Loucy (cell line): ENCODE measurements around the gene SERPINB12.

Experiments used
- H2AFZ ChIP-seq: fragments of 200-600 bp; sonication (generic); 2 replicates; pipeline ENCODE4 v1.6.0; 2016; ENCODE audit warnings: antibody characterized with exemption, mild to moderate bottlenecking, low read length, moderate library complexity
- H3F3A ChIP-seq: fragments of 200-600 bp; 2 replicates; pipeline ENCODE4 v1.6.0; 2016; ENCODE audit warnings: antibody characterized with exemption, low read depth, mild to moderate bottlenecking
- H3K27me3 ChIP-seq: fragments of 200-600 bp; sonication (generic); 2 replicates; pipeline ENCODE4 v1.6.1; 2014; ENCODE audit warnings: low read length, mild to moderate bottlenecking; ENCODE audit not compliant: insufficient read depth, poor library complexity, severe bottlenecking
- H3K36me3 ChIP-seq: fragments of 200-600 bp; sonication (generic); 2 replicates; pipeline ENCODE4 v1.6.1; 2016; ENCODE audit warnings: low read length; ENCODE audit not compliant: insufficient read depth
- H3K4me1 ChIP-seq: fragments of 200-600 bp; sonication (generic); 2 replicates; pipeline ENCODE4 v1.5.1; 2014; ENCODE audit warnings: low read length, mild to moderate bottlenecking; ENCODE audit not compliant: insufficient read depth, poor library complexity, severe bottlenecking
- H3K4me2 ChIP-seq: fragments of 200-600 bp; sonication (generic); 2 replicates; pipeline ENCODE4 v1.6.0; 2014; ENCODE audit warnings: antibody characterized with exemption, low read length, low read depth, mild to moderate bottlenecking; ENCODE audit not compliant: poor library complexity, severe bottlenecking
- H3K4me3 ChIP-seq: fragments of 200-600 bp; sonication (generic); 2 replicates; pipeline ENCODE4 v1.5.1; 2014; ENCODE audit warnings: low read length, mild to moderate bottlenecking, mixed read lengths; ENCODE audit not compliant: poor library complexity, severe bottlenecking
- H3K79me2 ChIP-seq: fragments of 200-600 bp; sonication (generic); 2 replicates; pipeline ENCODE4 v1.6.1; 2014; ENCODE audit warnings: low read length; ENCODE audit not compliant: insufficient read depth
- H3K9ac ChIP-seq: fragments of 200-600 bp; sonication (generic); 2 replicates; pipeline ENCODE4 v1.6.0; 2014; ENCODE audit warnings: mild to moderate bottlenecking, low read depth, low read length, moderate library complexity; ENCODE audit not compliant: poor library complexity, severe bottlenecking
- H3K9me2 ChIP-seq: fragments of 200-600 bp; sonication (generic); replicated peaks from 2 replicates; pipeline ENCODE4 v1.6.1; 2016; ENCODE audit warnings: low read depth, low read length, mixed read lengths
- H3K9me3 ChIP-seq: fragments of 200-600 bp; sonication (generic); 2 replicates; pipeline ENCODE4 v1.6.1; 2014; ENCODE audit warnings: mild to moderate bottlenecking, antibody characterized with exemption, low read length, low read depth; ENCODE audit not compliant: insufficient read depth
- H4K20me1 ChIP-seq: fragments of 200-600 bp; sonication (generic); 2 replicates; pipeline ENCODE4 v1.6.0; 2014; ENCODE audit warnings: antibody characterized with exemption, low read length, mild to moderate bottlenecking; ENCODE audit not compliant: insufficient read depth, poor library complexity, severe bottlenecking
- EZH2phosphoT487 ChIP-seq: fragments of 200-600 bp; IDR thresholded peaks from 2 replicates; pipeline ENCODE4 v1.6.1; 2018; ENCODE audit warnings: antibody characterized with exemption, mild to moderate bottlenecking, moderate library complexity, borderline replicate concordance
- TF ChIP-seq, protein P1 (sequence below): fragments of 200-600 bp; sonication (generic); conservative IDR thresholded peaks from 2 replicates; pipeline ENCODE4 v1.5.1; 2014; ENCODE audit warnings: mild to moderate bottlenecking, antibody characterized with exemption, low read length

SERPINB12 gene

DNA sequence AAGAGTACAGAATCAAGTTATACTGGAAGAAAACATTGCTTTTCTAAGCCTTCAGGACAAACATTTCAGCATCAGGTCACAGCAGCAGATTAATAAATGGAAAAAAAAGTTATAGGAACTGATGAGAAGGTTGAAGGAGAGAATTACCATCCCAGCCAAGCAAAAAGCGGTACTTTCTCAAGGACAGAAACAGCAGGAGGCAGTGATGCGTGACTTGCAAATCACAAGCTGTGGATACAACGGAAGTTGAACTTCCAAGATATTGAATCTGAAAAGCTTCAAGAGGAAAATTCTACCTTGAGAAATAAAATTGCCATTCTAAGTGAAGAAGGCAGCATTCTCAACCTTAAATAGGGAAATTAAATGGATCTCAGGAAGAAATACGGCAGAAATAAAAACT lies 18.5 kb upstream of the SERPINB12 start:
- no peak overlapping the region for H3K4me3 ChIP-seq

DNA sequence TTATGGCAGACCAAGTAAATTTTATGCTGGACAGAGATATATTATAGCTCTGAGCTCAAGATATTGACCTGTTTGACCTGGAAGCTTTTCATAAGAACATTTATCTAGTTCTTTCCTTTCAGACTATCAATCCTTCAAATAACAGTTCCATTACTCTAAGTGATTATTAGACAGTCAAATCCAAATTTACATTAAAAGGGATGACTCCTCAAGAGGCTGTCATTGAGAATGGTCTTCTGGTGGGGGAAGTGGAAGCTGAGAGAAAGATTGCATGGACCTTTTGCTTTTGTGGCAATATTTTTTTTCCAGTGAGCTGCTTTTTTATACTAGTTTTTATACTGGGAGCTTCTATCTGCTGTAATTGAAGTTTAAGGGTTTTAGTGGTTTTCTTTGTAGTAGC lies 14.9 kb upstream of the SERPINB12 start:
- H3K4me3 ChIP-seq = no peak overlapping the region
- no peaks in the 10 kb centered on the region for H3K27me3 ChIP-seq
- H2AFZ ChIP-seq = no peak overlapping the region
- H4K20me1 ChIP-seq = no peaks in the 10 kb centered on the region
- H3K4me1 ChIP-seq = no peaks in the 10 kb centered on the region
- no peaks in the 10 kb centered on the region for H3F3A ChIP-seq
- H3K4me2 ChIP-seq = no peak overlapping the region
- H3K79me2 ChIP-seq = no peaks in the 10 kb centered on the region
- no peaks in the 10 kb centered on the region for H3K9me3 ChIP-seq
- no peak overlapping the region for H3K9ac ChIP-seq
- TF ChIP-seq, protein P1, sequence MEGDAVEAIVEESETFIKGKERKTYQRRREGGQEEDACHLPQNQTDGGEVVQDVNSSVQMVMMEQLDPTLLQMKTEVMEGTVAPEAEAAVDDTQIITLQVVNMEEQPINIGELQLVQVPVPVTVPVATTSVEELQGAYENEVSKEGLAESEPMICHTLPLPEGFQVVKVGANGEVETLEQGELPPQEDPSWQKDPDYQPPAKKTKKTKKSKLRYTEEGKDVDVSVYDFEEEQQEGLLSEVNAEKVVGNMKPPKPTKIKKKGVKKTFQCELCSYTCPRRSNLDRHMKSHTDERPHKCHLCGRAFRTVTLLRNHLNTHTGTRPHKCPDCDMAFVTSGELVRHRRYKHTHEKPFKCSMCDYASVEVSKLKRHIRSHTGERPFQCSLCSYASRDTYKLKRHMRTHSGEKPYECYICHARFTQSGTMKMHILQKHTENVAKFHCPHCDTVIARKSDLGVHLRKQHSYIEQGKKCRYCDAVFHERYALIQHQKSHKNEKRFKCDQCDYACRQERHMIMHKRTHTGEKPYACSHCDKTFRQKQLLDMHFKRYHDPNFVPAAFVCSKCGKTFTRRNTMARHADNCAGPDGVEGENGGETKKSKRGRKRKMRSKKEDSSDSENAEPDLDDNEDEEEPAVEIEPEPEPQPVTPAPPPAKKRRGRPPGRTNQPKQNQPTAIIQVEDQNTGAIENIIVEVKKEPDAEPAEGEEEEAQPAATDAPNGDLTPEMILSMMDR = no peak
- no peak for TF ChIP-seq EZH2phosphoT487
- H3K9me2 ChIP-seq = no peaks in the 10 kb centered on the region
- H3K36me3 ChIP-seq = no peaks in the 10 kb centered on the region

More for the DNA sequence above, 18.5 kb upstream of the SERPINB12 start:
- no peaks in the 10 kb centered on the region for H3K36me3 ChIP-seq
- no peaks in the 10 kb centered on the region for H3F3A ChIP-seq
- H3K9me2 ChIP-seq = no peaks in the 10 kb centered on the region
- TF ChIP-seq EZH2phosphoT487 = no peak
- TF ChIP-seq, protein P1 = no peak
- no peak overlapping the region for H3K4me2 ChIP-seq
- no peaks in the 10 kb centered on the region for H3K27me3 ChIP-seq
- no peaks in the 10 kb centered on the region for H3K4me1 ChIP-seq
- no peak overlapping the region for H3K9ac ChIP-seq
- H3K9me3 ChIP-seq = no peaks in the 10 kb centered on the region
- no peaks in the 10 kb centered on the region for H3K79me2 ChIP-seq
- H4K20me1 ChIP-seq = no peaks in the 10 kb centered on the region
- no peak overlapping the region for H2AFZ ChIP-seq

DNA sequence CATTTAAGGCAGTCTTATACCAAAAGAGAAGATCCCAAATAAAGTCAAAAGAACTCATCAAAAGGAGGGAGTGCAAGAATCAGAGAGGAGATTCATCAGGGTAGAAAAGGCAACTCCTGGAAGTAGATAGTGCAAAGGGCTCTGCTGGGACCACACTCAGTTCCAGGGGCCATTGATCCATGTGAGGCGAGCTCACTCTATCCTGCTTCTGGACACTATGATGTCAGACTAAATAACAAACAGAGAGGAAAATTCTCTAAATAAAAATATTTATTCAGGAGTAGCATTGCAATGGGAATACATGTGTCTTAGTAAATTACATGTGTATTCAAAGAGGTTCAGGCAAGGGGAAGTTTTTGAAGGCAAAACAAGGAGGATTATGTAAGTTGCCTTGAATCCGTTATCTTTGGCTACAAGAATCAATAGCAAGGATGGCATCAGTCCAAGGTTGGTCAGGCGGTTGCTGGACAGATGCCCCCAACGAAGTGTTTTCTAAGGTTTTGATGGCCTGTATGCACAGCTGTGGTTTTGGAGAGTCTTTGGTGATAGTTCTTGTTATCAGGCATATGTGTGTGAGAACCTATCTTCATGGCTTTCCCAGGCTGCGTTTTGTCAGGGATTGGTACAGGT lies 13.2 kb upstream of the SERPINB12 start:
- H3K4me1 ChIP-seq = no peaks in the 10 kb centered on the region
- H3K36me3 ChIP-seq = no peaks in the 10 kb centered on the region
- no peaks in the 10 kb centered on the region for H3F3A ChIP-seq
- no peak overlapping the region for H3K9ac ChIP-seq
- TF ChIP-seq EZH2phosphoT487 = no peak
- TF ChIP-seq, protein P1 = no peak
- H3K4me2 ChIP-seq = no peak overlapping the region
- no peaks in the 10 kb centered on the region for H3K27me3 ChIP-seq
- no peaks in the 10 kb centered on the region for H3K9me2 ChIP-seq
- no peaks in the 10 kb centered on the region for H4K20me1 ChIP-seq
- H3K9me3 ChIP-seq = no peaks in the 10 kb centered on the region
- H3K4me3 ChIP-seq = no peak overlapping the region
- H2AFZ ChIP-seq = no peak overlapping the region
- H3K79me2 ChIP-seq = no peaks in the 10 kb centered on the region
